ENCODE data around the gene RAB3D. TPM values are rescaled to one million over a fixed set of nuclear protein-coding genes. Genes with fewer than 3 reads are reported as not detected.

RAB3D gene
- total RNA-seq, 1 experiment from 2014 or later = 29.4 TPM

GRCh38 chr19:11364296-11364904 lies 24.9 kb upstream of the RAB3D start:
- Histone ChIP-seq H3K4me1 (ENCODE audit: insufficient read depth, low read length) (no peaks in the 10 kb centered on the region; the same call in 1 of the 2 replicates), H2BK120ac (ENCODE audit: low read depth, low read length, poor library complexity, severe bottlenecking) (no peak overlapping the region), H2BK20ac (ENCODE audit: low read depth, low read length, poor library complexity, severe bottlenecking) (no peak overlapping the region), H4K20me1 (ENCODE audit: control insufficient read depth, insufficient read depth, insufficient read length) (no peaks in the 10 kb centered on the region), H2BK5ac (ENCODE audit: insufficient read length, low read length) (no peak overlapping the region), H3K9ac (ENCODE audit: extremely low read depth, insufficient read length, low read length) (no peak overlapping the region), H4K91ac (ENCODE audit: insufficient read length, low read depth, low read length) (no peak overlapping the region), H3K18ac (ENCODE audit: insufficient read length, low read depth, low read length) (no peak overlapping the region), H3K23ac (ENCODE audit: insufficient read length, low read depth, low read length) (no peak overlapping the region), H3K9me3 (ENCODE audit: control insufficient read depth, low read depth, low read length) (no peaks in the 10 kb centered on the region), H3K23me2 (ENCODE audit: insufficient read length, low read depth, low read length, poor library complexity, severe bottlenecking) (peaks cover 12% of the 10 kb centered on the region), H3K4me2 (ENCODE audit: insufficient read depth, insufficient read length, low read length) (no peak overlapping the region), H4K8ac (replicated peaks; ENCODE audit: insufficient read length, low read depth, low read length) (no peak overlapping the region), H2BK12ac (ENCODE audit: insufficient read length, low read depth, low read length) (no peak overlapping the region), H2AFZ (ENCODE audit: low read length) (no peak overlapping the region), H3K14ac (ENCODE audit: insufficient read depth, low read length) (no peak overlapping the region), H3K4ac (ENCODE audit: low read depth, low read length) (no peak overlapping the region), H2AK5ac (ENCODE audit: insufficient read length, low read length) (no peak overlapping the region), H3K56ac (ENCODE audit: insufficient read length, low read depth, low read length) (no peak overlapping the region), H4K5ac (ENCODE audit: insufficient read length, low read depth, low read length) (no peak overlapping the region), H2BK15ac (ENCODE audit: low read depth, low read length) (no peak overlapping the region), H3K79me1 (ENCODE audit: insufficient read depth, low read depth, low read length, poor library complexity, severe bottlenecking) (no peaks in the 10 kb centered on the region), H3K27ac (ENCODE audit: insufficient read length, low read depth, low read length) (no peak overlapping the region), H3K27me3 (ENCODE audit: insufficient read depth, low read length) (no peaks in the 10 kb centered on the region; the same call in 1 of the 2 replicates), H3T11ph (ENCODE audit: low read length) (no peak overlapping the region), H3K79me2 (ENCODE audit: insufficient read depth, low read length) (no peaks in the 10 kb centered on the region)
- Mint-ChIP-seq H3K36me3 (ENCODE audit: insufficient read depth in 1 of 3, low read depth in 3 of 3) (peaks cover 2 to 8% (median 5%) of the 10 kb centered on the region in 3 experiments; a peak in 6 of 7 replicates), H3K27me3 (ENCODE audit: low read depth) (peaks cover 18% of the 10 kb centered on the region), H3K4me1 (peaks cover 6 to 17% of the 10 kb centered on the region in 2 experiments), H3K9me3 (no peaks in the 10 kb centered on the region; a peak in 1 of 5 replicates), H3K4me3 (no peak overlapping the region), H3K27ac (peak overlapping the region in 1 of 3 experiments; percentile 16; a peak in 1 of 7 replicates)
- no peak for TF ChIP-seq CTCF (conservative IDR thresholded peaks at IDR 0.05)
- DNase-seq = no peak
- WGBS (ENCODE audit: extremely low coverage, insufficient read length, low lambda C conversion rate) = no CpG with 5 or more reads among the region's 28 CpGs

Data from H9 (cell line).